Frontal cortex (tissue), 4 donors: ENCODE measurements around the gene TMSB15B. TPM values are rescaled to one million over a fixed set of nuclear protein-coding genes. Genes with fewer than 3 reads are reported as not detected.
A peak's percentile ranks its signal among the peaks of the same experiment; 100 is the strongest.
"Not testable (repeated sequence)": the region's sequence is repeated elsewhere in the genome, so short reads cannot be mapped to it uniquely, and the experiment has no call there.

Experiments
- DNase-seq, 2 donors: peaks; one replicate each; pipeline ENCODE4 v3.0.0; 2012; ENCODE audit warnings: low spot score in 2 of 2
- FAIRE-seq: peaks from 2 replicates; lab custom pipeline; 2012; peaks lifted over from hg19 to GRCh38; lab: Jason Lieb, UNC
- total RNA-seq: library from RNA; depleted of rRNA; stranded (reverse); fragments of >200 nt; gene quantifications from one replicate; pipeline ENCODE4 v1.2.3, GENCODE V29; 2014
- donor health status: control.
- donor health status: control.
- donor health status: control.

Gene TMSB15B
- total RNA-seq: 22.4 TPM

- not testable (repeated sequence) for DNase-seq, FAIRE-seq
Measured at GRCh38 chrX:103962411-103963278, at the start of gene TMSB15B. TSS of gene TMSB15B (plus strand) at chrX:103962627.

GRCh38 chrX:103913356-103914020 is 48.9 kb upstream of the TMSB15B start:
- no peak for DNase-seq

GRCh38 chrX:103918050-103918449 is 44.4 kb upstream of the TMSB15B start:
- DNase-seq (peak in 1 of 2 donors; percentile 44), FAIRE-seq (no peak)

More at GRCh38 chrX:103913356-103914020, 48.9 kb upstream of the TMSB15B start:
- FAIRE-seq: no peak

- FAIRE-seq (no peak), DNase-seq (peak in 1 of 2 donors; percentile 49)
Measured at GRCh38 chrX:103918571-103919269, 43.7 kb upstream of the TMSB15B start.

- DNase-seq (no peak), FAIRE-seq (no peak)
Measured at GRCh38 chrX:103919270-103919637, 43.2 kb upstream of the TMSB15B start.

- not testable (repeated sequence) for FAIRE-seq, DNase-seq
Measured at GRCh38 chrX:103920515-103920914, 41.9 kb upstream of the TMSB15B start.

GRCh38 chrX:103927030-103927429 is 35.4 kb upstream of the TMSB15B start:
- no peak for FAIRE-seq
- no peak for DNase-seq

GRCh38 chrX:103927633-103928032 is 34.8 kb upstream of the TMSB15B start:
- FAIRE-seq (no peak), DNase-seq (no peak)

GRCh38 chrX:103932133-103932532 is 30.3 kb upstream of the TMSB15B start:
- no peak for FAIRE-seq

GRCh38 chrX:103940257-103940656 is 22.2 kb upstream of the TMSB15B start:
- FAIRE-seq, DNase-seq: not testable (repeated sequence)

More at GRCh38 chrX:103932133-103932532, 30.3 kb upstream of the TMSB15B start:
- DNase-seq: no peak

GRCh38 chrX:103941201-103941975 is 21.0 kb upstream of the TMSB15B start:
- no peak for FAIRE-seq
- no peak for DNase-seq

GRCh38 chrX:103949506-103949905 is 12.9 kb upstream of the TMSB15B start:
- DNase-seq (no peak), FAIRE-seq (no peak)

- DNase-seq (no peak), FAIRE-seq (no peak)
Measured at GRCh38 chrX:103953353-103953752, 9.1 kb upstream of the TMSB15B start.

GRCh38 chrX:103954259-103954658 is 8.2 kb upstream of the TMSB15B start:
- FAIRE-seq (no peak), DNase-seq (no peak)

GRCh38 chrX:103960599-103960998 is 1.8 kb upstream of the TMSB15B start:
- not testable (repeated sequence) for FAIRE-seq, DNase-seq

GRCh38 chrX:103983508-103983907 is 21.1 kb downstream of the TMSB15B start:
- not testable (repeated sequence) for DNase-seq, FAIRE-seq

- FAIRE-seq: no peak
- DNase-seq: no peak
Measured at GRCh38 chrX:103999234-103999633, 36.8 kb downstream of the TMSB15B start.

- no peak for FAIRE-seq
- DNase-seq: no peak
Measured at GRCh38 chrX:104008831-104009230, 46.4 kb downstream of the TMSB15B start.

- FAIRE-seq (no peak), DNase-seq (no peak)
Measured at GRCh38 chrX:104013158-104013557, 50.7 kb downstream of the TMSB15B start.

GRCh38 chrX:104013606-104014005 is 51.2 kb downstream of the TMSB15B start, which contains the start of gene H2BW1:
TSS of gene H2BW1 (minus strand) at chrX:104013708. CDS start at chrX:104013576, 132 bp downstream.
- DNase-seq (no peak), FAIRE-seq (no peak)
